Measurements from ENCODE around the gene SIDT2.

- no peak for TF ChIP-seq CTCF (IDR thresholded peaks at IDR 0.05)
- no peak for TF ChIP-seq POLR2A (IDR thresholded peaks at IDR 0.05)
Measured at GRCh38 chr11:117171404-117172061, 7.0 kb upstream of the SIDT2 start.
